GM18499 (cell line): Measurements from ENCODE around the gene ANO4.
"Not testable (repeated sequence)": the region's sequence is repeated elsewhere in the genome, so short reads cannot be mapped to it uniquely, and the experiment has no call there.

Experiments used
- ATAC-seq: cut with Tn5 transposase; IDR thresholded peaks from one replicate; pipeline ENCODE4 v1.9.1; 2021; ENCODE audit warnings: moderate number of reproducible peaks; ENCODE audit not compliant: insufficient read depth, unreplicated experiment

Gene ANO4

GRCh38 chr12:100982511-100983183, 188.1 kb downstream of the ANO4 start:
- no peak for ATAC-seq

- ATAC-seq, result no peak
Observed at GRCh38 chr12:100984796-100985195, 190.2 kb downstream of the ANO4 start.

- ATAC-seq, result no peak
Observed at GRCh38 chr12:100986595-100987547, 192.3 kb downstream of the ANO4 start.

- ATAC-seq, result peak; percentile 96
Observed at GRCh38 chr12:100987552-100988521, 193.3 kb downstream of the ANO4 start.

GRCh38 chr12:100989509-100989908, 194.9 kb downstream of the ANO4 start:
- not testable (repeated sequence) for ATAC-seq

- no peak for ATAC-seq
Observed at GRCh38 chr12:100991102-100991501, 196.5 kb downstream of the ANO4 start.

GRCh38 chr12:100992194-100992593, 197.6 kb downstream of the ANO4 start:
- no peak for ATAC-seq

GRCh38 chr12:100993916-100994450, 199.4 kb downstream of the ANO4 start:
- no peak for ATAC-seq

GRCh38 chr12:100995201-100995600, 200.6 kb downstream of the ANO4 start:
- no peak for ATAC-seq

GRCh38 chr12:100995771-100996170, 201.2 kb downstream of the ANO4 start:
- ATAC-seq, result no peak

- ATAC-seq, result peak; percentile 84
Observed at GRCh38 chr12:101001669-101002068, 207.1 kb downstream of the ANO4 start.

GRCh38 chr12:101002696-101003419, 208.3 kb downstream of the ANO4 start:
- ATAC-seq, result no peak

GRCh38 chr12:101004898-101005297, 210.3 kb downstream of the ANO4 start:
- ATAC-seq, result no peak

GRCh38 chr12:101009274-101009673, 214.7 kb downstream of the ANO4 start:
- ATAC-seq, result no peak

- no peak for ATAC-seq
Observed at GRCh38 chr12:101010896-101011295, 216.3 kb downstream of the ANO4 start.

- ATAC-seq, result no peak
Observed at GRCh38 chr12:101013993-101014392, 219.4 kb downstream of the ANO4 start.

- ATAC-seq, result no peak
Observed at GRCh38 chr12:101015044-101015443, 220.5 kb downstream of the ANO4 start.

GRCh38 chr12:101018540-101018939, 224.0 kb downstream of the ANO4 start:
- no peak for ATAC-seq

GRCh38 chr12:101019201-101019600, 224.6 kb downstream of the ANO4 start:
- ATAC-seq, result no peak
